T-cell (primary cell): ENCODE results near the gene AGPAT4. TPM values are rescaled to one million over a fixed set of nuclear protein-coding genes. Genes with fewer than 3 reads are reported as not detected.
"Not testable (repeated sequence)": the region's sequence is repeated elsewhere in the genome, so short reads cannot be mapped to it uniquely, and the experiment has no call there.

Experiments
- ATAC-seq, 4 experiments: fragments of 200-7000 bp in 3 of 4; fragments of 150-1000 bp in 1 of 4; cut with Tn5 transposase; replicated peaks in 1 of 4; 1 replicate in 3 of 4; 2 replicates in 1 of 4; pipeline ENCODE4 v1.10.0; 2021; ENCODE audit warnings: moderate library complexity in 3 of 4, mild to moderate bottlenecking in 2 of 4, moderate number of reproducible peaks in 1 of 4
- CTCF ChIA-PET, 2 donors: fragments of 300-600 bp; sonication (Branson Sonifier 250); formaldehyde crosslinking; loops; one replicate each; lab custom pipeline; 2022; ENCODE audit warnings: antibody characterized with exemption in 2 of 2; lab: Charles Lee
- POLR2A ChIA-PET, 2 donors: fragments of 300-600 bp; sonication (Branson Sonifier 250); formaldehyde crosslinking; loops; one replicate each; lab custom pipeline; 2022; ENCODE audit warnings: antibody characterized with exemption in 2 of 2; lab: Charles Lee
- DNase-seq, 35 experiments: peaks; one replicate each; pipeline versions ENCODE4 v3.0.0 to v3.0.0-alpha.2; 2013 to 2023
- H3K27ac ChIP-seq: one replicate; pipeline ENCODE4 v1.5.1; 2013; ENCODE audit warnings: low read length
- H3K27me3 ChIP-seq, 2 experiments: replicated peaks in 1 of 2; 1 replicate in 1 of 2; 2 replicates in 1 of 2; pipeline versions ENCODE4 v1.6.1 to v1.7.0; 2013; ENCODE audit warnings: low read length in 1 of 2, mixed read lengths in 1 of 2; ENCODE audit not compliant: control insufficient read depth in 2 of 2, insufficient read depth in 2 of 2; ENCODE audit errors: extremely low read depth in 1 of 2
- H3K36me3 ChIP-seq, 2 donors: 1 replicate in 1 of 2; 2 replicates in 1 of 2; pipeline versions ENCODE4 v1.6.1 to v1.7.0; 2013; ENCODE audit warnings: low read length in 1 of 2; ENCODE audit not compliant: control insufficient read depth in 2 of 2, insufficient read depth in 1 of 2; ENCODE audit errors: extremely low read depth in 1 of 2
- H3K4me1 ChIP-seq, 2 experiments: 1 replicate in 1 of 2; 2 replicates in 1 of 2; pipeline versions ENCODE4 v1.6.1 to v1.7.0; 2013; ENCODE audit warnings: low read length in 2 of 2, mixed read lengths in 1 of 2; ENCODE audit not compliant: insufficient read depth in 2 of 2, control insufficient read depth in 1 of 2; ENCODE audit errors: extremely low read depth in 1 of 2
- H3K4me3 ChIP-seq, 2 donors: 1 replicate in 1 of 2; 2 replicates in 1 of 2; pipeline versions ENCODE4 v1.5.1 to v1.7.0; 2013; ENCODE audit warnings: mild to moderate bottlenecking in 2 of 2, low read length in 1 of 2, moderate library complexity in 1 of 2; ENCODE audit not compliant: control insufficient read depth in 1 of 2; ENCODE audit errors: extremely low read depth in 1 of 2
- H3K9me3 ChIP-seq: 2 replicates; pipeline ENCODE4 v1.7.0; 2013
- H3K27ac Mint-ChIP-seq, 2 donors: one replicate each; pipeline ENCODE4 v1.8.0; 2020 to 2021; ENCODE audit warnings: mild to moderate bottlenecking in 2 of 2, mixed read lengths in 2 of 2
- H3K27me3 Mint-ChIP-seq, 2 donors: one replicate each; pipeline ENCODE4 v1.8.0; 2021 to 2022; ENCODE audit warnings: mixed read lengths in 2 of 2
- H3K36me3 Mint-ChIP-seq: one replicate; pipeline ENCODE4 v1.8.0; 2021; ENCODE audit warnings: mixed read lengths
- H3K4me1 Mint-ChIP-seq, 3 donors: one replicate each; pipeline ENCODE4 v1.8.0; 2020 to 2022; ENCODE audit warnings: mixed read lengths in 3 of 3, mild to moderate bottlenecking in 1 of 3
- H3K4me3 Mint-ChIP-seq, 3 donors: one replicate each; pipeline ENCODE4 v1.8.0; 2020 to 2022; ENCODE audit warnings: mild to moderate bottlenecking in 3 of 3, mixed read lengths in 3 of 3, moderate library complexity in 3 of 3
- H3K9me3 Mint-ChIP-seq, 3 donors: one replicate each; pipeline ENCODE4 v1.8.0; 2020 to 2022; ENCODE audit warnings: mixed read lengths in 3 of 3
- WGBS: methylation state at CpG from one replicate; pipeline ENCODE4 v1.1.5; 2013; ENCODE audit warnings: missing lambda C conversion rate; ENCODE audit not compliant: insufficient coverage; 5-methylcytosine and 5-hydroxymethylcytosine counted together
- total RNA-seq, 35 experiments: library from RNA in 6 of 35; stranded (reverse) in 6 of 35; fragments of 120-200 nt in 1 of 35; gene quantifications; one replicate each; pipeline versions ENCODE4 v1.2.1 to v1.2.4 and lab custom pipeline; 2013 to 2026

AGPAT4 gene, protein sequence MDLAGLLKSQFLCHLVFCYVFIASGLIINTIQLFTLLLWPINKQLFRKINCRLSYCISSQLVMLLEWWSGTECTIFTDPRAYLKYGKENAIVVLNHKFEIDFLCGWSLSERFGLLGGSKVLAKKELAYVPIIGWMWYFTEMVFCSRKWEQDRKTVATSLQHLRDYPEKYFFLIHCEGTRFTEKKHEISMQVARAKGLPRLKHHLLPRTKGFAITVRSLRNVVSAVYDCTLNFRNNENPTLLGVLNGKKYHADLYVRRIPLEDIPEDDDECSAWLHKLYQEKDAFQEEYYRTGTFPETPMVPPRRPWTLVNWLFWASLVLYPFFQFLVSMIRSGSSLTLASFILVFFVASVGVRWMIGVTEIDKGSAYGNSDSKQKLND
- total RNA-seq (10 to 100 TPM in 1 of 5 donors, 1 to 10 TPM in 4; 5.6 to 15.0 (median 6.3) TPM), total RNA-seq (lab: John Stamatoyannopoulos, UW) (4.8 to 110 (median 24.2) reads per million in 29 experiments)
- 7.1 TPM for total RNA-seq (2013)

DNA sequence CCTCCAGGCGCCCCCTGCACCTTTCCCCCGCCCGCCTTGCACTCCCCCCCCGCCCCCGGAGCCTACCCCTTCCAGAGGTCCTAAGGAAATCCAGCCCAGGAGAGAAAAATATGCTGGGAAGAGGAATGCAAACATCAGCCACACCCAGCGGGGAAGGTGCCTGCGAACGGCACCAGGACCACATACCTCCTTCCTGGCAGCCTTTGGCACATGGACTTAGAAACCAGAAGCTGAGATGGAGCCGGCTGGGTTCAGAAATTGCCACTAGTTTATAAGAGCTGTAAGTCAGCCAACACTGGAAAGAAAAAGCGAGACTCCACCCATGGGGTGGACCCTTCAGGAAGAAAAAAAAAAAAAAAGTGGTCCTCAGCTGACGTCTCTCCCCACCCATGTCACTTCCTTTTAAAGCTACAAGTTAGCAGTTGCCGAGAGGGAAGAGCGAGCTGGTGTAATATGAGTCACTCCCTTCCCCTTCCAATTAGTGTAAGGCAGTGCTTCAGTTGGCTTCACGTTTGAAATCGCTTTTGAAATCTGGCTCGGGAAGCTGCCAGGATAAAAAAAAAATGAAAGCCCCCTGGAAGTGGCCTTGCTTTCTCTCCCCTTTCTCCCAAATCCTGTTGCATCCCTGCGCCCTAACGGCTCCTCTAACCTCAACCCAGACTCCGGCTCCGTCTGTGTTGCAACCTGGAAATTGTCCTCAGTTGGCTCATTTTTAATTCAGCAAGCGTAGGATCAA, at the start of gene AGPAT4:
AGPAT4 (minus strand) TSS at position 310 of the 736 bp plus-strand sequence. CDS start 41,848 bp downstream, outside the sequence.
- Histone ChIP-seq H3K27ac (peak within 1 kb of the TSS; percentile 81), H3K27me3 (no peaks in the 10 kb centered on the region), H3K36me3 (no peaks in the 10 kb centered on the region), H3K9me3 (no peaks in the 10 kb centered on the region), H3K4me3 (peak within 1 kb of the TSS; percentile 61 to 74), H3K4me1 (peaks cover 8 to 14% of the 10 kb centered on the region in 2 experiments)
- peak within 1 kb of the TSS; percentile 90 to 91 for H3K27ac Mint-ChIP-seq
- H3K4me1 Mint-ChIP-seq: peaks cover 22 to 31% (median 30%) of the 10 kb centered on the region in 3 donors
- DNase-seq: peak; percentile 20 to 90 (median 63)
- POLR2A ChIA-PET: interaction anchor here (0.6 to 2.2 kb wide), 39 partner anchors 8 to 1643 kb away, joined by 3 to 20 read pairs (median 5); partner anchors contain the start of genes MAP3K4 (in 1 of the 2), MRPL18 (in 1 of the 2), PACRG (in 1 of the 2) and PRKN (in 1 of the 2)
- peak; percentile 91 to 97 (median 93) for ATAC-seq
- H3K9me3 Mint-ChIP-seq: no peaks in the 10 kb centered on the region
- CTCF ChIA-PET: interaction anchor here (0.5 to 2.0 kb wide), 12 partner anchors 20 to 343 kb away, joined by 3 to 13 read pairs (median 5); no protein-coding TSS in a partner anchor
- H3K36me3 Mint-ChIP-seq: peaks cover 9% of the 10 kb centered on the region
- WGBS: 2% methylated on average over 7 of the region's 21 CpGs
- H3K27me3 Mint-ChIP-seq: no peaks in the 10 kb centered on the region
- peak within 1 kb of the TSS; percentile 86 to 97 (median 88) for H3K4me3 Mint-ChIP-seq

- H3K27ac ChIP-seq: no peak overlapping the region
- WGBS: 100% methylated on average over 1 of the region's 2 CpGs
- Mint-ChIP-seq H3K27ac (no peak overlapping the region), H3K36me3 (no peaks in the 10 kb centered on the region), H3K4me1 (no peaks in the 10 kb centered on the region), H3K9me3 (peaks cover 0 to 4% (median 0%) of the 10 kb centered on the region in 3 donors), H3K27me3 (peaks cover 3 to 10% of the 10 kb centered on the region in 2 donors), H3K4me3 (no peak overlapping the region)
- H3K27me3 ChIP-seq: no peaks in the 10 kb centered on the region
- no peaks in the 10 kb centered on the region for H3K4me1 ChIP-seq
- ChIA-PET POLR2A (no interaction called here), CTCF (no interaction called here)
- H3K9me3 ChIP-seq: no peaks in the 10 kb centered on the region
- DNase-seq (no peak), ATAC-seq (no peak)
- H3K36me3 ChIP-seq: no peaks in the 10 kb centered on the region
- H3K4me3 ChIP-seq: no peak overlapping the region
These were observed 45.4 kb upstream of the AGPAT4 start for GRCh38 chr6:161319231-161319630.

DNA sequence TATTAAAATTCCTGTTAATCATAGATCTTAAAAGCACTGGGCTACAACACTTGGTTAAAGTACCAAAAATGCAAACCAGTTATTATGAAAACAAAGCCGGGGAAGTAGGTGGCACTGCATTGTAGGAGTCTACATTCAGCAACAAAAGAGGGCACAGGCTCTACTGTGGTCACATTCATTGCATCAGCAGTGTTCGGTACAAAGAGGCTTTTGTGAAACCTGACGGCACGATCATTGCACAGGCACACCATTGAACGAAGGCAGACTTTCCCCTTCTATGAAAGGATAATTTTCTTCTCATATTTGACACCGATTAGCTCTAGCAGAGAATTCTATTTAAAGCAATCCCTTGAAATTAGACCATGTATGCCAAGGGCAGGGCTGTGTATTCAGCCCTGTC, 44.6 kb upstream of the AGPAT4 start:
- POLR2A ChIA-PET: no interaction called here

GRCh38 chr6:161316531-161316930, 42.7 kb upstream of the AGPAT4 start:
- Mint-ChIP-seq H3K36me3 (no peaks in the 10 kb centered on the region), H3K4me1 (no peaks in the 10 kb centered on the region), H3K4me3 (no peak overlapping the region), H3K27me3 (peaks cover 0 to 3% of the 10 kb centered on the region in 2 donors), H3K9me3 (peaks cover 0 to 4% (median 0%) of the 10 kb centered on the region in 3 donors), H3K27ac (no peak overlapping the region)
- Histone ChIP-seq H3K27me3 (no peaks in the 10 kb centered on the region), H3K36me3 (no peaks in the 10 kb centered on the region), H3K4me3 (no peak overlapping the region), H3K9me3 (no peaks in the 10 kb centered on the region), H3K4me1 (no peaks in the 10 kb centered on the region), H3K27ac (no peak overlapping the region)
- ChIA-PET CTCF (interaction anchor here in 1 of 2 donors (0.7 kb wide), 1 partner anchor 1453 kb away, joined by 3 read pairs; no protein-coding TSS in a partner anchor), POLR2A (no interaction called here)
- DNase-seq: no peak
- WGBS: no CpG with 5 or more reads among the region's 3 CpGs
- ATAC-seq: no peak

More for the DNA sequence above, 44.6 kb upstream of the AGPAT4 start:
- DNase-seq (no peak), ATAC-seq (no peak)
- H3K4me3 Mint-ChIP-seq: no peak overlapping the region
- no peaks in the 10 kb centered on the region for H3K36me3 ChIP-seq
- no peaks in the 10 kb centered on the region for H3K4me1 Mint-ChIP-seq
- H3K27me3 Mint-ChIP-seq: peaks cover 3 to 10% of the 10 kb centered on the region in 2 donors
- peaks cover 0 to 4% (median 0%) of the 10 kb centered on the region in 3 donors for H3K9me3 Mint-ChIP-seq
- CTCF ChIA-PET: no interaction called here
- no peak overlapping the region for H3K27ac ChIP-seq
- H3K36me3 Mint-ChIP-seq: no peaks in the 10 kb centered on the region
- H3K27ac Mint-ChIP-seq: no peak overlapping the region
- no peaks in the 10 kb centered on the region for H3K27me3 ChIP-seq
- no peaks in the 10 kb centered on the region for H3K4me1 ChIP-seq
- WGBS: 79% methylated on average over 2 of the region's 6 CpGs
- H3K4me3 ChIP-seq: no peak overlapping the region
- H3K9me3 ChIP-seq: no peaks in the 10 kb centered on the region

DNA sequence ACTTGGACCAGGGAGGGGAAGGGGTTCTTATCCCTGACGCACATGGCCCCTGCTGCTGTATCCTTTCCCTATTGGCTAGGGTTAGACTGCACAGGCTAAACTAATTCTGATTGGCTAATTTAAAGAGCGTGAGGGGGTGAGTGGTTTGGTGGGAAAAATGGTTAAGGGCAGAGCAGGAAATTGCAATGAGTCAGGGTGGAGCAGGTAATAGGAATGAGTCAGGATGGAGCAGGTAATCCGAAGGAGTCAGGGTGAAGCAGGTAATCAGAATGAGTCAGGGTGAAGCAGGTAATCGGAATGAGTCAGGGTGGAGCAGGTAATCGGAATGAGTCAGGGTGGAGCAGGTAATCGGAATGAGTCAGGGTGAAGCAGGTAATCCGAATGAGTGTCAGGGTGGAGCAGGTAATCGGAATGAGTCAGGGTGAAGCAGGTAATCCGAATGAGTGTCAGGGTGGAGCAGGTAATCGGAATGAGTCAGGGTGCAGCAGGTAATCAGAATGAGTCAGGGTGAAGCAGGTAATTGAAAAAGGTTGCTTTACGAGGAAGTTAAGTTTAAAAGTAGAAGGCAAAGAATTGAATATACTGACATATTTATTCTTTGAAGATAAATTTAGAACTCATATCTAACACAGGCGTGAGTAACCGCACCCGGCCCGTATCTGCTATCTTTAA, 41.5 kb upstream of the AGPAT4 start:
- H3K27me3 Mint-ChIP-seq, H3K9me3 ChIP-seq, POLR2A ChIA-PET, H3K9me3 Mint-ChIP-seq, H3K4me3 ChIP-seq, ATAC-seq, H3K4me1 Mint-ChIP-seq, H3K4me1 ChIP-seq, H3K4me3 Mint-ChIP-seq, H3K27ac Mint-ChIP-seq, H3K36me3 Mint-ChIP-seq, H3K36me3 ChIP-seq, CTCF ChIA-PET, H3K27ac ChIP-seq, H3K27me3 ChIP-seq, DNase-seq: not testable (repeated sequence)
- 56% methylated on average over 8 of the region's 15 CpGs for WGBS
